Activated T-helper 1 cell treated with anti-CD3 and anti-CD28 coated beads, Interleukin-12 subunit alpha, Interleukin-12 subunit beta, Interleukin-2, Interleukin-4 antibody, amounts not matched to agents 30 ng/mL and 10 ng/mL and 1 ng/mL, durations not matched to agents 14 hours and 24 hours and 36 hours (primary cell): ENCODE measurements around the gene VPS13C. TPM values are rescaled to one million over a fixed set of nuclear protein-coding genes. Genes with fewer than 3 reads are reported as not detected.
A peak's percentile ranks its signal among the peaks of the same experiment; 100 is the strongest.
"Not testable (repeated sequence)": the region's sequence is repeated elsewhere in the genome, so short reads cannot be mapped to it uniquely, and the experiment has no call there.

ENCODE experiments used
- DNase-seq: peaks from one replicate; pipeline ENCODE4 v3.0.0; 2021; ENCODE audit warnings: low spot score
- H3K27ac Mint-ChIP-seq: one replicate; pipeline ENCODE4 v1.8.0; 2021; ENCODE audit warnings: mild to moderate bottlenecking, mixed read lengths
- H3K27me3 Mint-ChIP-seq: one replicate; pipeline ENCODE4 v1.8.0; 2022; ENCODE audit warnings: mild to moderate bottlenecking, moderate library complexity, mixed read lengths; ENCODE audit not compliant: insufficient read depth
- H3K36me3 Mint-ChIP-seq: one replicate; pipeline ENCODE4 v1.8.0; 2021; ENCODE audit warnings: low read depth, mixed read lengths
- H3K4me1 Mint-ChIP-seq: one replicate; pipeline ENCODE4 v1.8.0; 2021; ENCODE audit warnings: low read depth, mixed read lengths
- H3K4me3 Mint-ChIP-seq: one replicate; pipeline ENCODE4 v1.8.0; 2021; ENCODE audit warnings: mild to moderate bottlenecking, moderate library complexity, mixed read lengths
- H3K9me3 Mint-ChIP-seq: one replicate; pipeline ENCODE4 v1.8.0; 2021; ENCODE audit warnings: mixed read lengths
- intact Hi-C: fragments of 100-400 bp; cut with micrococcal nuclease; formaldehyde crosslinking; loops from one replicate; pipeline ENCODE4 v1.15.1; 2024
- total RNA-seq: library from RNA; stranded (reverse); gene quantifications from 2 replicates; pipeline ENCODE4 v1.2.3, GENCODE V29; 2022

VPS13C gene
- total RNA-seq, 1 donor from 2014 or later, result 52.7 TPM

- intact Hi-C loops, result no loop called here
- no peaks in the 10 kb centered on the region for H3K27me3 Mint-ChIP-seq
- peaks cover 20% of the 10 kb centered on the region for H3K4me1 Mint-ChIP-seq
- peaks cover 14% of the 10 kb centered on the region for H3K36me3 Mint-ChIP-seq
- H3K4me3 Mint-ChIP-seq, result no peak overlapping the region
- no peaks in the 10 kb centered on the region for H3K9me3 Mint-ChIP-seq
- no peak for DNase-seq
- H3K27ac Mint-ChIP-seq, result no peak overlapping the region
These were observed 6.7 kb downstream of the VPS13C start for GRCh38 chr15:62053439-62054085.

- no peak overlapping the region for H3K4me3 Mint-ChIP-seq
- H3K4me1 Mint-ChIP-seq, result peaks cover 14% of the 10 kb centered on the region
- no peaks in the 10 kb centered on the region for H3K27me3 Mint-ChIP-seq
- DNase-seq, result no peak
- no peaks in the 10 kb centered on the region for H3K9me3 Mint-ChIP-seq
- intact Hi-C loops, result no loop called here
- peaks cover 11% of the 10 kb centered on the region for H3K36me3 Mint-ChIP-seq
- H3K27ac Mint-ChIP-seq, result no peak overlapping the region
These were observed 7.5 kb downstream of the VPS13C start for GRCh38 chr15:62052713-62053112.

- Mint-ChIP-seq H3K27ac (no peak overlapping the region), H3K36me3 (peaks cover 8% of the 10 kb centered on the region), H3K4me3 (no peak overlapping the region), H3K27me3 (no peaks in the 10 kb centered on the region), H3K9me3 (no peaks in the 10 kb centered on the region), H3K4me1 (peaks cover 23% of the 10 kb centered on the region)
- no peak for DNase-seq
- intact Hi-C loops, result no loop called here
These were observed 9.1 kb downstream of the VPS13C start for GRCh38 chr15:62051166-62051565.

GRCh38 chr15:62050115-62050514 lies 10.1 kb downstream of the VPS13C start:
- no peak overlapping the region for H3K4me3 Mint-ChIP-seq
- DNase-seq, result no peak
- intact Hi-C loops, result no loop called here
- H3K9me3 Mint-ChIP-seq, result no peaks in the 10 kb centered on the region
- peaks cover 6% of the 10 kb centered on the region for H3K36me3 Mint-ChIP-seq
- no peaks in the 10 kb centered on the region for H3K27me3 Mint-ChIP-seq
- peaks cover 25% of the 10 kb centered on the region for H3K4me1 Mint-ChIP-seq
- no peak overlapping the region for H3K27ac Mint-ChIP-seq

- H3K27me3 Mint-ChIP-seq, DNase-seq: not testable (repeated sequence)
- H3K4me1 Mint-ChIP-seq, result peaks cover 21% of the 10 kb centered on the region
These were observed 12.0 kb downstream of the VPS13C start for GRCh38 chr15:62048254-62048653.

GRCh38 chr15:62047282-62047827 lies 12.9 kb downstream of the VPS13C start:
- H3K4me1 Mint-ChIP-seq, result peaks cover 21% of the 10 kb centered on the region
- no peaks in the 10 kb centered on the region for H3K27me3 Mint-ChIP-seq
- H3K4me3 Mint-ChIP-seq, result no peak overlapping the region
- no peaks in the 10 kb centered on the region for H3K9me3 Mint-ChIP-seq
- no peak for DNase-seq
- intact Hi-C loops, result no loop called here
- no peak overlapping the region for H3K27ac Mint-ChIP-seq
- peaks cover 6% of the 10 kb centered on the region for H3K36me3 Mint-ChIP-seq

More at GRCh38 chr15:62048254-62048653, 12.0 kb downstream of the VPS13C start:
- H3K27ac Mint-ChIP-seq, H3K36me3 Mint-ChIP-seq, intact Hi-C loops, H3K9me3 Mint-ChIP-seq, H3K4me3 Mint-ChIP-seq: not testable (repeated sequence)

- Mint-ChIP-seq H3K27me3 (no peaks in the 10 kb centered on the region), H3K9me3 (no peaks in the 10 kb centered on the region), H3K27ac (peak overlapping the region; percentile 59), H3K4me3 (peak overlapping the region; percentile 52), H3K4me1 (peaks cover 21% of the 10 kb centered on the region), H3K36me3 (peaks cover 6% of the 10 kb centered on the region)
- intact Hi-C loops, result loop anchor here (1.0 kb wide), 1 partner anchor 13 kb away; no protein-coding TSS in a partner anchor
- no peak for DNase-seq
These were observed 14.0 kb downstream of the VPS13C start for GRCh38 chr15:62046078-62046743.

GRCh38 chr15:62035256-62035924 lies 24.9 kb downstream of the VPS13C start:
- H3K4me1 Mint-ChIP-seq, result peaks cover 8% of the 10 kb centered on the region
- H3K9me3 Mint-ChIP-seq, result peaks cover 12% of the 10 kb centered on the region
- peaks cover 37% of the 10 kb centered on the region for H3K36me3 Mint-ChIP-seq
- no peak overlapping the region for H3K27ac Mint-ChIP-seq
- H3K4me3 Mint-ChIP-seq, result no peak overlapping the region
- intact Hi-C loops, result no loop called here
- no peaks in the 10 kb centered on the region for H3K27me3 Mint-ChIP-seq
- no peak for DNase-seq

GRCh38 chr15:62027916-62028315 lies 32.3 kb downstream of the VPS13C start:
- Mint-ChIP-seq H3K36me3 (peaks cover 25% of the 10 kb centered on the region), H3K4me1 (no peaks in the 10 kb centered on the region), H3K9me3 (no peaks in the 10 kb centered on the region), H3K27ac (no peak overlapping the region), H3K27me3 (no peaks in the 10 kb centered on the region), H3K4me3 (no peak overlapping the region)
- intact Hi-C loops, result no loop called here
- DNase-seq, result no peak

GRCh38 chr15:62027263-62027565 lies 33.0 kb downstream of the VPS13C start:
- no peak for DNase-seq
- H3K36me3 Mint-ChIP-seq, result peaks cover 27% of the 10 kb centered on the region
- no peaks in the 10 kb centered on the region for H3K4me1 Mint-ChIP-seq
- no peak overlapping the region for H3K27ac Mint-ChIP-seq
- intact Hi-C loops, result no loop called here
- no peaks in the 10 kb centered on the region for H3K9me3 Mint-ChIP-seq
- H3K4me3 Mint-ChIP-seq, result no peak overlapping the region
- no peaks in the 10 kb centered on the region for H3K27me3 Mint-ChIP-seq

- Mint-ChIP-seq H3K27ac (no peak overlapping the region), H3K9me3 (no peaks in the 10 kb centered on the region), H3K36me3 (peaks cover 27% of the 10 kb centered on the region), H3K4me3 (no peak overlapping the region), H3K27me3 (no peaks in the 10 kb centered on the region), H3K4me1 (no peaks in the 10 kb centered on the region)
- DNase-seq, result no peak
- intact Hi-C loops, result no loop called here
These were observed 33.6 kb downstream of the VPS13C start for GRCh38 chr15:62026487-62027262.

GRCh38 chr15:62021991-62022600 lies 38.2 kb downstream of the VPS13C start:
- Mint-ChIP-seq H3K9me3 (peaks cover 8% of the 10 kb centered on the region), H3K27ac (no peak overlapping the region), H3K4me3 (no peak overlapping the region), H3K27me3 (no peaks in the 10 kb centered on the region), H3K36me3 (peaks cover 34% of the 10 kb centered on the region), H3K4me1 (no peaks in the 10 kb centered on the region)
- intact Hi-C loops, result no loop called here
- DNase-seq, result no peak
